ENCODE results near the gene COL8A2.

DNA sequence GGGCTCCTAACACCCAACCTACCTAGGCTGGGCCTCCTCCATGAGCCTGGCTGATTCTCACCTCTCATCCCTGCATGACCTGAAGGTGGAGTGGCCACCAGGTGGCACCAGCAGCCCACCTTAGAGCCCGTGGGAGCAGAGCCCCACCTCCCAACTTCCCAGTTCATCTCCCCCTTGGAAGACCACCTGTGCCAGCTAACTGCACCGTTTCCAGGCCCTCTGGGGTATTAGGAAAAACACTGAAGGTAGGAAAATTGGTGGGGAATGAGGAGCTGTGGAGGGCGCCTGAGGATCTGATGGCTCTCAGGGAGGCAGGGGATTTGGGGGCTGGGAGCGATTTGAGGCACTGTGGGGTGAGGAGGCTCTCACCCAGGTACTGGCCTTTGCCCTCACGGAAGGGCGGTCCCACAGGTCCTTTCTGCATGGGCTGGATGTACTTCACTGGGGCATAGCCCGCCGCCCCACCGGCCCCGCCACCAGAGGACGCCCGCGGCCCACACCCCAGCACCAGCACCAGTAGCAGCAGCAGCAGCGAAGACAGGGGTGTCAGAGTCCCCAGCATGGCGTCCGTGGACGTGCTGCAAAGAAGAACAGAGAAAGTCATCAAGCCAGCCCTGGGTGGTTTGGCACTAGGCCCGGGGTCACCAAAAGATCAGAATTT is 25.2 kb downstream of the COL8A2 start:
- TF ChIP-seq, protein P1, sequence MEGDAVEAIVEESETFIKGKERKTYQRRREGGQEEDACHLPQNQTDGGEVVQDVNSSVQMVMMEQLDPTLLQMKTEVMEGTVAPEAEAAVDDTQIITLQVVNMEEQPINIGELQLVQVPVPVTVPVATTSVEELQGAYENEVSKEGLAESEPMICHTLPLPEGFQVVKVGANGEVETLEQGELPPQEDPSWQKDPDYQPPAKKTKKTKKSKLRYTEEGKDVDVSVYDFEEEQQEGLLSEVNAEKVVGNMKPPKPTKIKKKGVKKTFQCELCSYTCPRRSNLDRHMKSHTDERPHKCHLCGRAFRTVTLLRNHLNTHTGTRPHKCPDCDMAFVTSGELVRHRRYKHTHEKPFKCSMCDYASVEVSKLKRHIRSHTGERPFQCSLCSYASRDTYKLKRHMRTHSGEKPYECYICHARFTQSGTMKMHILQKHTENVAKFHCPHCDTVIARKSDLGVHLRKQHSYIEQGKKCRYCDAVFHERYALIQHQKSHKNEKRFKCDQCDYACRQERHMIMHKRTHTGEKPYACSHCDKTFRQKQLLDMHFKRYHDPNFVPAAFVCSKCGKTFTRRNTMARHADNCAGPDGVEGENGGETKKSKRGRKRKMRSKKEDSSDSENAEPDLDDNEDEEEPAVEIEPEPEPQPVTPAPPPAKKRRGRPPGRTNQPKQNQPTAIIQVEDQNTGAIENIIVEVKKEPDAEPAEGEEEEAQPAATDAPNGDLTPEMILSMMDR (conservative IDR thresholded peaks at IDR 0.05; ENCODE audit: low read depth, low read length) = peak; percentile 92
- no peak for TF ChIP-seq EZH2 (IDR thresholded peaks at IDR 0.05; ENCODE audit: borderline replicate concordance, low read depth, low read length, poor library complexity, severe bottlenecking)

Data from A673 (cell line).